ENCODE measurements around the gene SALL4.

The SALL4 gene

DNA sequence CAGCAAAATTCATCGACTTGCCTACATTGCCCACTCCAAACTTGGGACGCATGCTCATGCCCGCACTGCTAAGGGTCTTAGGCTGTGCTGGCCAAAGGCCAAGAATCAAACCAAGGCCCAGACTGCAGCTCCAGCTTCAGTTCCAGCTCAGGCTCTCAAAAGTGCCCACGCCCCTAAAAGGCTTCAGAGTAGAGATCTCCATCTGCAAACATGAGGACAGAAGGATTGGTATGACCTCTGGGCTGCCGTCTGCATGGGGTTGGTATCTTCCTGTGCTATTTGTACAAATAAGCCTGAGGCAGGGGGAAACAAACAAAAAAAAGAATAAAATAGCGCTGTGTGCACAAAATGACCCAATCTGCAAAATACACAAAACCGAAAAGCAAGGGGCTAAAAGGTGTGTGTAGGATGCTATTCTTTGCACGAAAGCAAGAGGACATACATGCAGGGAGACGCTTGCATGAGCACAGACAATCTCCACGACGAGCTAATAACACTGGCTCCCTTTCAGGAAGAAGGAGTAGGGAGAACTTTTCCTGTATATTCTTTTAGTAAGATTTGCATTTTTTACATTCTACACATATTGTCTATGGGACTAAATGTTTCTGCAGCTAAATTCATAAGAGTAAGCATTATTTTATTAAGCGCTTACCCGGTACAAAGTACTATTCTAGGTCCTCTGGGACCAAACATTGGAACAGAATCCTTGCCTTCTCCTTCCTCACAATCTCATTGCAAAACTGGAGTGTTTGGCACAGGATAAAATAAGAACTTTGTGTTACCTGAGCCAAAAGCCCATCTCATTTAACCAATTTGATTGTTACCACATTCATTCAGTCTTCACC lies 67.2 kb downstream of the SALL4 start:
- DNase-seq = no peak

DNA sequence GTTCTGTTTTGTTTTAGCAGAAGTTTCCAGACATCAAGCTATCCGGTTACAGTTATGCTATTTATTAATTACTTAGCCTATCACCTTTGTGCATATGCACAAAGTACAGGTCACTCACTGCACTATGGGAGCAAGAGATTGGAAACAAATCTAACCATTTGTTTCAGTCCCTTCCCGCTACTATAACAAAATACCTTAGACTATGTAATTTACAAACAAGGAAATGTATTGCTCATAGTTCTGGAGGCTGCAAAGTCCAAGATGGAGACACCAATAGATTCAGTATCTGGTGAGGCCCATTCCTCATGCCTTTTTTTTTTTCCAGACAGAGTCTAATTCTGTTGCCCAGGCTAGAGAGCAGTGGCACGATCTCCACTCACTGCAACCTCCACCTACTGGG lies 69.3 kb downstream of the SALL4 start:
- no peak for DNase-seq
